Measurements from ENCODE around the gene CBX5.

The CBX5 gene

DNA sequence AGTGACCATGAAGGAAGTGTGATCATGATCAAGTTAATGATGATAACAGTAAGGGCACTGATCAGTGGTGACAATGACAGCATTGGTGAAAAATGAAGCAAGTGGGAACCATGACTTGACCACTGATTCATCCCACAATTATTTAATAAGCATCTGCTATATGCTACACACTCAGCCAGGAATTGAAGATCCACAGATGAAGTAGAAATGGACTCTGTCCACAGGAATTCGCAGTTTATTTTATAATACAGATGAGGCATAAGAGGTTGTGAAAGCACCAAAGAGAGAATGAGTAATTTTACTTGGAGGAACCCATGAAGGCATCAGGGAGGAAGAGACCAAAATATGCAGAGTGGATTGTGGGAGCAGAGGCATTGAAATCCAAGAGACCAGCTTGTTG is 57.3 kb downstream of the CBX5 start:
- peak; percentile 96 for DNase-seq

GRCh38 chr12:54221402-54221984 is 58.4 kb downstream of the CBX5 start:
- no peak for DNase-seq

GRCh38 chr12:54220567-54220966 is 59.4 kb downstream of the CBX5 start:
- DNase-seq, result no peak

DNA sequence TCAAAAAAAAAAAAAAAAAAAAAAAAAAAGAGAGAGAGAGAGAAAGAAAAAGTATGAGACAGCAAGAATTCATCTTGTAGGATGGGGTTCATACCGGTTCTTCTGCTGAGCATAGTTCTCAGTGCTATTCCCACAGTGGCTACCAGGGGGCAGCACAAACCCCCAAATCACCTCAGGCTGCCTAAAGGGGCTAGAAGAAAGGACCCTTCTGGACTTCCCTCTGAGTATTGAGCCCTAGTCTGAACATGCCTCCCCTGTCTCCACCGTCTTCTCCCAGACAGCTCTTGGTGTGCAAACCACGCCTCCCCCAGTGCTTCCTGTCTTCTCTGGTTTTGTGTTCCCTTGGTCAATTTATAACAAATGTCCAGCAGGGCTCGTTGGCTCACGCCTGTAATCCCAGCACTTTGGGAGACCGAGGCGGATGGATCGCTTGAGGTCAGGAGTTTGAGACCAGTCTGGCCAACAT is 59.8 kb downstream of the CBX5 start:
- peak; percentile 98 for DNase-seq

- no peak for DNase-seq
Observed at GRCh38 chr12:54217774-54218241, 62.1 kb downstream of the CBX5 start.

- DNase-seq, result peak; percentile 99
Observed at GRCh38 chr12:54216797-54217661, 62.9 kb downstream of the CBX5 start.

GRCh38 chr12:54215989-54216796 is 63.7 kb downstream of the CBX5 start:
- no peak for DNase-seq

GRCh38 chr12:54214553-54215406 is 65.1 kb downstream of the CBX5 start:
- peak; percentile 100 for DNase-seq

DNA sequence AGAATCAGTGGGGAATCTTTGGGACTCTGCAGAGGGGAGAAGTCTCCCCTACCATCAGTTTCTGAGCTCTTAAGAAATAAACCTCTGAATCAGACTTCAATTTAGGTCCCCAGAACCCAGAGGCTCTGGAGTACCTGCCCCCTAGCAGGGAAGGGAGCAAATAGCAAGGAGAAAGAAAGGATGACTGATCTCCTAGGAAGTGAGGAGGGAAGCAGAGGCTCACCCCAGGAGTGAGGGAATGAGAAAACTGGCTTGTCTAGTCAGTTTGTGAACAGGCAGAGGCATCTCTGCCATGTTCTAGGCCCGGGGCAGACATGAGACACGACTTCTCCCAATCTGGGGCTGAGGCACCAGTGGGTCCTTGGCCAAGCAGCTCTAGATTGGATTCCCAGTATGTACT is 66.8 kb downstream of the CBX5 start:
- no peak for DNase-seq

DNA sequence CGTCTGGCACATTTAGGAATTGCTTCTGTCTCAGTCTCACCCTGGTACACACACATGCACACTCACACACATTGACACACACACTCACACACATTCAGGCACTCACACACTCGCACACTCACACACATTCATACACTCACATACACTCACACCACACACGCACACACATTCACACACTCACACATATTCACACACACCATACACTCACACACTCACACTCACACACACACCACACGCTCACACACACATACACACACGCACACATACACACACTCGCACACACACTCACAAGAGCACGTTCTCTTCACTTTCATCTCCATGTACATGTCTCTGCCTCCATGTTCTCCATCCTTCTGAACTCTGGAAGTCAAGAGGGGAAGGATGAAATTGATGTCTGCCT is 68.0 kb downstream of the CBX5 start:
- no peak for DNase-seq

GRCh38 chr12:54210400-54210790 is 69.5 kb downstream of the CBX5 start:
- DNase-seq, result no peak

DNA sequence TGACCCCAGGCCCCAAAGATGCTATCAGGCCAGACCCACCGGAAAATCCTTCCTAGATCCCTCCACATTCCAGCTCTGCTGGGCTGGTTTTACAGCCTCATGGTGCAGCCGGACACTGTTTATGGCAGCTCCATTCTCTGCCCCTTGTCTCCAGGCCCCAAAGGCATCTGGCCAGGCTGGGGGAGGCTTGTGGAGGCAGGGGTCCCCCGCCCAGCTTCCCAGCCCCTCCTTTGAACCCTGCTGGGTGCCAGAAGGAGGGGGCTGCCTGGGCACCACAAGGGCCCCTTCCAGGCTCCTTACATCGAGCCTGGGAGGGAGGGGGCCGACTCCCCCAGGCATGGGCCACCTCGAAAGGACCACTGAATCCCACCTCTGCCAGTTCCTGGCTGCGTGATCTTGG is 71.3 kb downstream of the CBX5 start:
- no peak for DNase-seq

GRCh38 chr12:54207539-54208294 is 72.2 kb downstream of the CBX5 start:
- peak; percentile 99 for DNase-seq

GRCh38 chr12:54206791-54207190 is 73.1 kb downstream of the CBX5 start:
- no peak for DNase-seq

DNA sequence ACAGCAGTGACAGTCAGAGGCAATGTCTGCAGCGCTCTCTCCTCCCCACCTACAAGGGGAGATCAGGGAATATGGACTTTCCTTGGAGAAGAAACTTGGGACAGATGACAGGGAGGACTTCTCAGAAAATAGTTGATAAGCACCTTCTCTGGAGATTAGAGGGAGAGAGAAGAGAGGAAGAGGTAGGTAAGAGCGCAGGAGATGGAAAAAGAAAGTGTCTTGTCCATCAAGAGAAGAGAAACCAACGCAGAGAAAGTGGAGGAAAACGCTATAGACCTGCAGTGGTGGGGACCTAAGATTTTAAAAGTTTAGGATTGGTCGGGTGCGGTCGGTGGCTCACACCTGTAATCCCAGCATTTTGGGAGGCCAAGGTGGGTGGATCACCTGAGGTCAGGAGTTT is 75.6 kb downstream of the CBX5 start:
- no peak for DNase-seq

DNA sequence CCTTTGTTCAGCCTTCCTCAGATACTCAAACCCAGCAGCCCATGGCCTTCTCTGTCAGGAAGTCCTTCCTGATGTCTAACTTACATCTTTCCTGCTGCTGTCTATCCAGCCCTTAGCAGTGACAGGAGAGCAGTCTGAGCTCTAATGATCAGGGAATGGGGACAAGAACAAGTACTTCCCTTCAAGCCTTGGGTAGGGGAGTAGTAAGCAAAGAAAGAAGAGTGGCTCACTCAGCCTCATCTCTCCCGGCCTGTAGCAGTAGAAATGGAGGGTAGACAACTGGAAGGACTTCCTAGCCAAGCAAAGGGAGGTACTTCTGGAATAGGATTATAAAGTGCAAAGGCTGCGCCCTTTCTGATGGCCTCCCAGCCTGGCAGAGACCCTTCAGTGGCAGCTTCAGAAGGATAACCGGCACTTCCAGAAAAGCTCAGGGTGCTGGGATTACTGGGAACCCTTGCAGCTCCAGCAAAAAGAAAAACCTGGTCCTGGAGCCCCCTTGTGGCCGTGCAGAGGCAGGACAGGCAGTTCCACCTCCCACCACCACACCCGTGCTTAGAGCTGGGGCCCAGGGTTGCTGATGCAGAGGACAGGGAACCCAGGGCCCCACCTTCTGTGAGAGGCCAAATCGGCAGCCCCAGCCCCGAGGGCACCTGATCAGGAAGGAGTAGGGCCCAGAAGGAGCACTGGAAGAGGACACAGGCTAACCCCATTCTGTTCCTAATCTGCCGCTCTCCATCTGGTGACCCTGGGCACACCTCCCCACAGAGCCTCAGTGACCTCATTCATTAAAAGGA is 78.7 kb downstream of the CBX5 start:
- DNase-seq, result peak; percentile 98

GRCh38 chr12:54200412-54200811 is 79.5 kb downstream of the CBX5 start:
- DNase-seq, result no peak

DNA sequence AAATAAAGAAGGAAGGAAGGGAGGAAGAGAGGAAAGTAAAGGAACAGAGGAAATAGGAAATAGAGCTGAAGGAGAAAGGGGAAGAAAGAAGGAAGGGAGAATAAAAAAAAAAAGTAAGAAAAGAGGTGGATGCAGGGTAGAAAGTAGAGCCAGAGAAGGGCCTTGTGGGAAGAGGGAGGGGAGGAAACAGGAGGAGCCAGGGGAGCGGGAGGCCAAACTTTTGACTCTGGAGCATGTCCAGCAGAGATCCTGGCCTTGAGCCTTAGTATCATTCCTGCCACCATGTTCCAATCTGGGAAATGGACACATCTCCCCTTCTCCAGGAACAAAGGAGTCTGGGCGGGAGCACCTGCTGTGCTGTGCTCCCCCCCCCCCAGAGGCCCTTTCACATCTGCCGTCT is 80.0 kb downstream of the CBX5 start:
- DNase-seq, result no peak

DNA sequence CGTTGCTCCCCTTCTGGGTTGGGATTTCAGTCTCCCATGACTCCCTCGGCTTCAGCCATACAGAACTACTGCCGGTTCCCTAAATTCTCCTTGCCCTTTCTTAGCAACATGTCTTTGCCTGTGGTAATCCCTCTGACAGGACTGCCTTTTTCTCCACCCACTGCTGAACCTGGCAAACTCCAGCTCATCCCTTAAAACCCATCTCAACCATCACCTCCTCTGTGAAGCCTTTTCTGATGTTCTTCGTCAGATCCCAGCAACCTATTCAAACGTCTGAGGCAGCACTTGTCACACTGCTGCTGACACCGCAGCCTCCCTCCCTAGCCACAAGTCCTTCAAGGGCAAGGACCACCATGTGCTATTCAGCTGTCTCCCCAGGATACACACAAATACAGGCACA is 80.9 kb downstream of the CBX5 start:
- DNase-seq, result no peak

- DNase-seq, result peak; percentile 94
Observed at GRCh38 chr12:54197431-54197909, 82.5 kb downstream of the CBX5 start.

DNA sequence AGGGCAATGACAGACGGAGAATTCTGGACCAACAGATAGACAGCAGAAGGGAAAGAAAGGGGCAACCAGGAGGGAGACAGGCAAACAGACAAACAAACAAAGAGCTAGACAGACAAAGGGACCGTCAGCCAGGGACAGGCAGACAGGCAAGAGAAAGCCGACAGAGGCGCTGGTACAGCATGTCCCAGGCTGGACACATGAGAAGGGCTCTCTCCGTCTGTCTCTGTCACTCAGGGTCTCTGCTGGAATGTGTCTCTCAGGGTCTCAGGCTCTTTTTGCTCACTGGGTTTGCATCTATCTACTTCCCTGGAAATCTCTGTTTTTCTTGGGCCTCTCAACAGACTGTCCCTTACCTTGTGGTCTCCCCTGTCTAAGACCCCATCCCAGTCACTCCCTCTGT is 82.9 kb downstream of the CBX5 start:
- DNase-seq, result no peak
